Uterus (tissue), 2 donors: ENCODE measurements around the gene SNX13.

Experiments used
- CTCF ChIP-seq, 4 experiments: fragments of 200-600 bp in 2 of 4; fragments of 450-650 bp in 2 of 4; sonication (generic) in 2 of 4; IDR thresholded peaks; one replicate each; pipeline ENCODE4 v1.5.1; 2016 to 2019; ENCODE audit warnings: antibody characterized with exemption in 4 of 4, mild to moderate bottlenecking in 2 of 4, moderate library complexity in 1 of 4
- POLR2A ChIP-seq, 2 donors: fragments of 450-650 bp; IDR thresholded peaks; one replicate each; pipeline ENCODE4 v1.6.1; 2016; ENCODE audit warnings: antibody characterized with exemption in 2 of 2, mild to moderate bottlenecking in 1 of 2, moderate library complexity in 1 of 2

GRCh38 chr7:17912050-17912449 is 28.2 kb downstream of the SNX13 start:
- TF ChIP-seq CTCF (IDR thresholded peaks at IDR 0.05): no peak
- TF ChIP-seq POLR2A (IDR thresholded peaks at IDR 0.05): no peak
